HuH-7.5 (cell line): Measurements from ENCODE around the gene SMAD3.
A peak's percentile ranks its signal among the peaks of the same experiment; 100 is the strongest.

Experiments
- DNase-seq: peaks from one replicate; pipeline ENCODE4 v3.0.0; 2011; ENCODE audit warnings: low spot score

Gene SMAD3

DNA sequence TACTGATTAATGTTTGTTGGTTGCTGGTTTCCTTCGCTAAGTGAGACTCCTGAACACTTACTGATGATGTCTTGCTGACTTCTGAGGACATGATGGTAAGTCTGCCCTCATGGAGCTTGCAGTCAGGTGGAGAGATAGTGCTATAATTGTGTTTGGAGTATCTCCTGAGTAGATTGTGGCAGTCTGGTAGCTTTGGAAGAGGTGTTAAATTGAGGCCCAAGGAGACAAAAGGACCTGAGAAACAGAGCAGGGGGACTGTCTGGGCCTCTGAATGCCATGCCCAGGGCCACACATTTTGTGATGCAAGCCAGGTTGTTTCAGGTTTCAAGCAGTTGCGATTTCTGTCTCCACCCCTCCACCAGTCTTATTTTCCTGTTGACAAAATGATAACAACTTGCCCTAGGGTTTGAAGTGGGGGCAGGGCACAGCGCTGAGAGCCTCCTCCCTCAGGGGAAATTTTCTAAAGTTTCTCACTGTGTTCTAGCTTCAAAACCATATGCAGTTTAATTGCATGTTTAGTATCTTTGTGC is 16.7 kb downstream of the SMAD3 start:
- DNase-seq = peak; percentile 64

DNA sequence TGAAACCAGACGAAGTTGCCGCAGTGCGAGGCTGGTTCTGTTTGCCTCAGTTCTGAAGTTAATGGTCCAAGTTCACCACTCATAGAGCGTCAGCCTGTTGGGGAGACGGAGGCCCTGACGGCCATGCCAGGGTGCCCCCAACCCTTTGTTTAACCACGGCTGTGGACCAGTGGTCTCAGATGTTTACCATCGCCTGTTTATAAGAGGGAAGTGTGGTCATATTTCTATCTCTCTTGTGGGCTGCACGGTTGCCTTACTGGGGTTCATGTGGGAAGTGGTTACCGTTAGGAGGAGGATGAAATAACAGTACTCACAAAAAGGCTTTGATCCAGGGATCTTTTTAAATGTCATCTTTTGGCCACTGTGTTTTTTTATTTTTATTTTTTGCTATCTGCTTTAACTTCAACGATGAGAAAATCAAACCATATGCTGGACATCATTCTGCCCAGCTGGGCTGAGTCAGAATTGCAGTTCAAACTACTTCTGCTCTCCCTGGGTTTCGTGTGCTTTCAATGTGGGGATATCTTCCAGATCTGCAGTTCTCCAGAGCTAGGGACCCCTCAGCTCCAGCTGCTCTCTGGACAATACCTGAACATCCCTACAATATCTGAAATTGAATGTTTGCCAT is 17.8 kb downstream of the SMAD3 start:
- DNase-seq = no peak

DNA sequence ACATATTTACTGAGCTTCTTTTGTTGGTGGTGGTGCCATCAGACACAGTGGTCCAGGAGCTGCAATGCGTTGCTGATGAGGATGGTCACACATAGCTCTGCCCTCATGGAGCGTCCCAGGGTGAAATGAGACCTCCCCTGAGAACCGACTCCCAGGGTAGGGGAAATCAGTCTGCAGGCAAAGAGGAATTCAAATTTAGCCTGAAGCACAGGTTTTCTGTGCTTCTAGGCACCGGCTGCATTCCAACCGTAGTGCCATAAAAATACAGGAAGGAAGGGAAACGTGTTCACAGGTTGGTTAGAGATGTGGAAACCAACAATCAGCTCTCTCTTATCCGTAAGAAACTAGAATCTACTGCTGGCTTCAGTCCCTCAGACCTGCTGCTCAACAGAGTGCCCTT is 19.2 kb downstream of the SMAD3 start:
- no peak for DNase-seq

DNA sequence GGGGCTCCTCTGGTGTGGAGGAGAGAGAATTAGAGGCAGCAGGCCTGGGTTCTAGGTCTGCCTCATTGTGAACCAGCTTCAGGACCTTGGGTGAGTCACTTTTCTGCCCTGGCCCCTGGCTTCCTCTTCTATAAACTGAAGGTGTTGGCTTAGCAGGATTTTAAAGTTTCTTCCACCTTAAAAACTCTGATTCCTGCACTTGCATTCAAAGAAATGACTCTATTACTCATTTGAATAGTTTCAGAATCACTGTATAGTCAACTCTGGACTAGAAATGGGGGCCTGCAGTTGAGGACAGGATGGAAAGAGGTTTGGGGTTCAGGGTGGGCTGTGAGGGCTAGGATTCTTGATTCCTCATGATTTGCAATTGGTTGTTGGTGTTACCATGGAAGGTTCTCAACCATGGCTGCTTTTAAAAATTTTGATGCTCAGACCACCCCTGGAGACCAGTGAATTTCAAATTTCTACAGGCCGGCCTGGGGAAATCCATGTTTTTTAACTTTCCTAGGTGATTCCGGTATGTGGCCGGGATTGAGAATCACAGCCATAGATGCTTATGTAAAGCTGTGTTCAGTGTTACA is 19.9 kb downstream of the SMAD3 start:
- DNase-seq = no peak

DNA sequence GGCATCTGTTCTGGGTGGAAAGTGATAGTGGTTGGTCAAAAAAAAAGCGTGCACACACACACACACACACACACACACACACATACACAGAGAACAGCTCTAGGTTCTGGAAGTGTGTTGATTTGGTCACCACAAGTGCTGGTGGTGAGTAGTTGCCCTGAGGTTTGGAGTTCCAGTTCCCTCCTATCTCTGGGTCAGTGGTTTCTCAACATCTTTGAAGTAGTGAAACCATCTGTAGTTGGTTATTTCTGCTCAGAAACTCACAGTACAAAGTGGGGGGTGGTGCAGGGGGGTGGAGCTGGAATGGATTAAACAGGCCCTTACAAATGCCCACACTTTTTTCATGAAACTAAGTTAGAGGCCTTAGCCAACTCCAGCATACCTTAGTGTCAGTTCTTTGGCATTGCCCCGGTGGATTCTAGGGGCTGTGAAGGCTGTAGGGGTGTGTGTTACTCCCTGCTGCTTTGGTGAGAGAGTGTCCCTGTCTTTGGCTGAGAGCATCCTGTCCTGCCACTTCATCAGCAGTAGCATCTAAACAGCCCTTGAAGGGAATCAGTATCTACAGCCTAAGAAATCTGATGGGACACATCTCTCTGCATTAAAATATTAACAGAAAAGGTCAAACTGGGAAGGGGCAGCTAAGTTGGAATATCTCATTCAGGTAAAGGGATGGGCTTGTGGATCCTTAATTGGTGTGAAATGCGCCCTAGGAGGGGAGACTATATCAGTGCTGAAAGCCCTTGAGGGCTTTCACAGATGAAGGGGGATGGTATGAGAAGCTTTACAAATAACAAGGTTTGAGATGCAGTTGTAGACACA is 20.6 kb downstream of the SMAD3 start:
- DNase-seq = no peak

DNA sequence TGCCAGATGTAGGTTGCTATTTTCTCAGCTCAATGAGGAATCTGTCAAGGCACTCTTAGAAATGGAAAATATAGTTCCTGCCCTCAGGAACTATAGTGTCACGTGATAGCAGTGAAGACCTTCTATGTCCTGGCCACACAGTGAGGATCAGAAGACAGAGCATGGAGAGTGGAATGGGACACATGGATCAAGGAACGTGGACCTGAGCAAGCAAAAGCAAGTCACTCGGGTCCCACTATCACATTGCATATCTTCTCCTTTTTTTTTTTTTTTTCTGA is 21.2 kb downstream of the SMAD3 start:
- no peak for DNase-seq

DNA sequence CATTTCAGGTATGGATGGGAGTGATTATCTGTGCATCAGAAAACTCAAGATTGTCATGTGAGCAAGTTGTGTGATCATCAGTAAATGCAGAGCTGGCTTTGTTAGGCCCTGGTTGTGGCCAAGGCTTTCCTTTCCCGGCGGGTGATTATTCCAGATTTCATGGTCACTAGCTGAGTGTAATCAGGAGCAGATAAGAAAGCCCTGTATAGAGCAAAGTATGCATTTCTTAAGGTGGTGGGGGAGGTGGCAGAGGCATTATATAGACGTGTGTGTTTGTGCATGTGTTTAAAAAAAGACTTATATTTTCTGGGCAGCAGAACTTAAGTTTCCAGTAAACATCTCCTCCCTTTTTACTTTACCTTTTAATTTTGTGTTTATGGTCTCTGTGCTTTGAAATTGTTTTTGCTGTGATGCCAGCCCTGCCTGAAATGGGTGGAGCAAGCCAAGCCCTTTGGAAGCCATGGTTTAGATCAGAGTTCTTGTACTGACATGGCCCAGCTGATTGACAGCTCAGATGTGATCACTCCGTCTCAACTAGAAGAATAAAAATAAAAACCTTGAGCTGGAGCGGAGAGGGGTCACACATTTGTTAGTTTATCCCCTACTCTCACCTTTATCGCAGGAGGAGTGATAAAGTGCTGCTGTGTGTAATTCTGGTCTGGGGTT is 22.2 kb downstream of the SMAD3 start:
- no peak for DNase-seq

DNA sequence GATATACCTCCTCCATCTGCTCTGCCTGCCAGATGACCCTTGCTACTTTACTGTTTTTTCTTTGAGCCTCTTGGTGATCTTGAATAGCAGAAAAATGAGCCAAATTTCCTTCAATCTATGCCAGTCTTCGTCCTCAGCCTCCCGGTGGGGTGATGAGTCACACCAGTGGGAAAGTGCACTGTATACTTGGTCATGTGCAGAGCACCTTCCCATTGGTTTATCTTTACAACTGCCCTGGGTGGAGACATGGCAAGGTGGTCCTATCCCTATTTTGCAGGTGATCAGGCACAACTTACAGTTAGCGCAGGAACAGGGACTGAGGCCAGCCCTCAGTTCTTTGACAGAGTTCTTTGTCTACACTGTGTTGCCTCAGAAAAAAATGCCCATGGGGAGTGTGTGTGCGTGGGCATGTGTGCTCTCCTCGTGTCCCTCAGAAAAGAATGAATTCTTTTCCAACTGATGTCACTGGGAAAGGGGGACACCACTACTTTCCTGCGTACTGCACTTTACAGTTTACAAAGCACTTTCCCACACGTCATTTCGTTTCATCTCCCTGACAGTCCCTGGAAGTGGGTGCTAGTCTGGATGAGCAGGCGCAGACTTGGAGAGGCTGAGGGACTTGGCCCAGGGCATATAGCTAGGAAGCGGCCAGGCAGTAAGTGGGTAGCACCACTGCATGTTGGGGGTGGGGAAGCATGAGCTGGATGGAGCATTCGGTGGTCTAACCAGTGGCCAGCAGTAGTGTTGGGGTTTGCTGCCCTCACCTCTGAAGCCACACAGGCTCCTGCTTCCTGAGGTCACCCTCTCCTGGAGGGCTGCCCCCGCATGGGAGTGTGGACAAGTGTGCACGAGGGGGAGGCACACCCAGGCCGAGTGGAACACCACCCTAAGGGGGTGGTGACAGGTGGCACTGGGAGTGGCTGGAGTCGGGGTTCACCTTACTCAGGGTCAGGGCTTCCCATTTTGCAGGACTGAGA is 24.1 kb downstream of the SMAD3 start:
- DNase-seq = no peak

DNA sequence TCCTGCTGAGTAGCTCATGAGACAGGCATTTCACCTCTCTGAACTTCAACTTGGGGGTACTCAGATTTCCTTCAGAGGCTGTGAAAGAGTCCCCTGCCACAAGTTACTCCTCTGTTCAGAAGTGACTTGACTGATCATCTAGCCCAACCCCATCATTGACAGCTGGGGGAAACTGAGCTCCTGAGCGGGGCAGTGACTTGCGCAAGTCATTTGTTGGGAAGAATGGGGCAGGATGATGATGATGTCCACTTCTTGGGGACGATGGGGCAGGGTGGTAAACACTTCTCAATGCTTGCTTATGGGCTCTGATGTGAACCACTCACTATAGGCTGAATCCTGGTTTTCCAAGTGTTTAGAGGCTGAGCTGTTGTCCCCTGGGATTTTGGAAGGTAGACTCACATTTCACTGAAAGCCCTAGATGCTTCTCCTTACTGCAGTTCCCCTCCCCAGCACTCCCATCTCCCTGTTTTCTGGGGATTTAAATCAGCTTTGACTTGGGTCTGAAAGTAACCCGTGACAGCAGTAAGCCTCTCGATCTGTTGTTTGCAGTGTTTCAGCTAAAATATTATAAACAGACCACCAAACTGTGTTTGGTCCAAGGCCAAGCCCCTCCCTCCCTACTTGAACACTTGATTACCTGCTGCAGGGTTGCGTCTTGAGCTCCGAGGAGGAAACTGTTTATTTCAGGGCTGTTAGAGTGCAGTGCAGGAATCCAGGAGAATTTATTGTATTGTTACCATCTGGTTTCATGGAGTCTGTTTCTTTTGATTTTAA is 25.1 kb downstream of the SMAD3 start:
- DNase-seq = no peak

DNA sequence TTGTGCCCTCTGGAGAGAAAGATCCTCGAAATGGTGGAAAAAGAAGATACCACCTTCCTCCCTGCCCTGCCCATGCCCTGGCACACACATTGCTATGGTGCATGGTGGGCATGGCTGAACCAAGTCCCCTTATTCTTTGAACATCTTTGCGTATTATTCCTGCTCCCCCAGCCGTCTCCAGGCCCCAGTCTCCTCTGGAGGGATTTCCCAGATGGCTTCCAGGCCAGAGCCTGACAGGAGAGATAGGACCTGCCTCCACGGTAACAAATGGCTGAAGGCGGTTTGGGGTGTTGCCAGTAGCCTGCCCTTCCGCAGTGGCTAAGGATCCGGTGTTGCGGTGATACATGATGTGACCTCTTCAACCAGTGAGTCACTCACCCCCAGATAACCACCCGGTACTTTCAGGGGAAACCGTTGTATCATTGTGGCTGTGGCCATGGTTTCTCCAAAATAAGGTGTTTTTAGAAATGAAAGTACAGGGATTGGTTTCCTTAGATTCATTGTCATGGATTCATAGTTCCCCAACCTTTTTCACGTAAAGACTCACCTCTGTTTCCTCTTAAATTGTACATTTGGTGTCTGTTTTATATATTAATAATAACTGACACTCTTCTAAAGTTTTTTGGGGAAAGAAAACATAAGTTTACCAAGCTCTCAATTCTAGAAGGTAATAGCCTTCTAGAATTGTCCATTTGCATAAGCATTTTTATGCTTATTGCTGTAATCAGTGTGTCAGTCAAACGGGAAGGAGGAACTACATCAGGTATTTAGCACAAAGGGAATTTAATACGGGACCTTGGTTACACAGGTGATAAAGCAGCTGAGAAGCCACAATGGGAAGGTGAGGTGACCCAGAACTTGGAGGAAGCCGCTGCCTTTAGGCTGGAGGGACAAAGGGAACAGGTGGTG is 25.9 kb downstream of the SMAD3 start:
- no peak for DNase-seq

DNA sequence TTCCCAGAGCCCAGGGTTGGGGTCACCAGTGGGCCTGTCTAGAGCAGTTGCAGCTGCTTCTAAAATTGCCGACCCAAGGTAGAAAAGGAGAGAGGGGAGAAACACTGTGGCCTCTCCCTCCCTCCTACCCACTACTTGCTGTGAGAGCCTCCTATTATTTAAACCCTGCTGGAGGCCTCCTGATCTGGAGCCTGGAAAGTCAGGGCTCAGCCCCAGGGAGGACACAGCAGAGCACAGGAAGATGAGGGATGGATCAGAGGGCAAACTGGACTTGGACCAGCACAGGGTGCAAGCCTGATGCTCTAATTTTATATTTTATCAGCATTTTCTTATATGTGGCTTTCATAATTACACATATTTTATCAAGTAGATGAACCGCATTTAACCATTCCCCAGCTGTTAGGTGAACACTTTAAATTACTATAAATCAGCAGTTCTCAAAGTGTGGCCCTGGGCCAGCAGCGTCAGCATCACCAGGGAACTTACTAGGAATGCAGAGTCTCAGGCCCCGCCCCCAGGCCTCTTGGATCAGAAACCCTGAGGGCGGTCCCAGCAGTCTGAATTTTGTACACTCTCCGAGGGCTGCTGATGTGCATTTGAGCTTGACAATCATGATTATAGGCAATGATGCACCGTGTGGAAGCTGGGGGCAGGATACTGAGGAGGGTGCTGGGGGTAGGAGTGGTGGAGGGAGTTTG is 26.7 kb downstream of the SMAD3 start:
- DNase-seq = no peak

DNA sequence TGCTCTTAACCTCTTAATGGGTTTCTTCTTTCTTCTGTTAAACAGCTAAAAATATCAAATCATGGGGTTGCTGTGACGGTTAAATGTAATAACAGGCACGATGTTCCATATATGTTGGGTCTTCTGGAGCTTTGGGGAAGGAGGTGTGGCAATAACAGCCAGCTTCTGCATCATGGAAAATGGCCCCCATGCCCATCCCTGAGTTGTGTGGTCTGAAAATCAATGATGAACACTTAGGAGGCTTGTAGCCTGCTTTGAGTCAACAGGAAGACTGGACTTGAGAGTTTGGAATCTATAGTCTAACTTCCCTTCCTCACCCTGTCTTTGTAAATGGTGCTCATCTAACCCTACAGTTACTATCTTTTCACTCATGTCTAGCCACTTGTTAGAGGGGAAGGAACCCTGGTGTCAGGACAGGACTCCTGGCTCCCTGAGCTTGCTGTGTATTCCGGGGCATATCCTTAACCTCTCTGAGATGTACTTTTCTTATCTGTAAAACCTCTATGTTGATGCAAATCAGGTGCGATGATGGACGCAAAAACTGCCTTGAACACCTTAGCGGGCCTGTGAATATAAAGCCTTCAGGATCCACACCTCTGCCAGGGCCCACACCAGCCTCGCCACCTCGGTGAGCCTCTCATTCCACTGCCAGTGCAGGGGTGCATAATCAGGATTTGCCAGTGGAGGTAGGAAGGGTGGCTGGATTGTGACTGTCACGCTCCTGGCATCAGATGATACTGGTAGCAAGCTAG is 27.5 kb downstream of the SMAD3 start:
- DNase-seq = no peak

DNA sequence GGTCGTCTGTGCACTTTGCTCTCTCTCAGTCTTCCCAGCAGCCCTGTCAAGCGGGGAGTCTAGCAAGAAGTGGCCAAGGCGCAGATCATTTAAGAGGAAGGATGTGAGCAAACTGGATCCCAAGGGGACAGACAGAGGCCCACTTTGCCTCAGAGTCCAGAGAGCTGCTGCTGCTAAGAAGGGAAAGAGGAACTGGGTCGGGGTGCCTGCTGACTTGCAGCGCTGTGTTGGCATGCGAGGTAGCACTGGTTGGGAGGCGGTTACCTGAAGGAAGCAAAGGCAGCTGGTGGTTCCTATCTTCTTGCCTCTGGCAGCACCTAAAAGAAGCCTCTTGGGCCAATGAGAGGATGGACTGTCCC is 28.1 kb downstream of the SMAD3 start:
- DNase-seq = no peak

DNA sequence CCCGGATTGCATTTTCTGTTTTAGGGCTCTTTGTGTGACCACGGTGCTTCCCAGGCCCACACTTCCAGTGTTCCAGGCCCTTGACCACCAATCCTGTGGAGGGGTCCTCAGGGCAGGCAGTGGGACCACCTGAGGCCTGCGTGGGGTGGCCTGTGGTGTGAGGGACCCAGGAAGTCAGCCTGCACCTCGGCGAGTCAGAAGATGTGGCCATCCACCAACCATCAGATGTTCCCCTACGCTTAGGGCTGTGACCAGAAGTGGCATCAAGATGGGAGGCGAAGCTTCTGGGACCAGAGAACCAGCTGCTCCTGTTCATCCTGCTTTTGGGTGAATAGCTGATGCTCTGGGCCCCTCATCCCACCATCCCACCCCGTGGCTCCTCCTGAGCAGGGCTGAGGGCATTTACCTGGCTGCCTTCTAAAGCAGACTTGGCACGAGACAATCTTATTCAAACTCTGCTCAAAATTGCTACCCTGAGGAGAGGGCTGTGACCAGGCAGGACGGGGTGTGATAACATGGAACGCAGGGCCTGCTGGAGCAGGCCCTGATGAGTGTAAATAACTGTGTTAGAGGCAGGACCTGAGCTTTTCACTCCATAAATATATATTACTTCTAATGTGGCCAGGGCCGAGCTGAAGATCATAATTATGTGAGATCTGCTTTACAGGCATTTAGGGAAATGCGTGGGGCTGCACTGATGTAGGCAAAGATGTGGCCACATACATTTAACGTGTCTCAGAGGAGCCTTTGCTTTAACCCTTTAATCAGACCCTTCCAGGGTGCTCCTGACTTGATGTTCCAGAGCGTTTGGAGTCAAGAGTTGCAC is 28.8 kb downstream of the SMAD3 start:
- DNase-seq = no peak

DNA sequence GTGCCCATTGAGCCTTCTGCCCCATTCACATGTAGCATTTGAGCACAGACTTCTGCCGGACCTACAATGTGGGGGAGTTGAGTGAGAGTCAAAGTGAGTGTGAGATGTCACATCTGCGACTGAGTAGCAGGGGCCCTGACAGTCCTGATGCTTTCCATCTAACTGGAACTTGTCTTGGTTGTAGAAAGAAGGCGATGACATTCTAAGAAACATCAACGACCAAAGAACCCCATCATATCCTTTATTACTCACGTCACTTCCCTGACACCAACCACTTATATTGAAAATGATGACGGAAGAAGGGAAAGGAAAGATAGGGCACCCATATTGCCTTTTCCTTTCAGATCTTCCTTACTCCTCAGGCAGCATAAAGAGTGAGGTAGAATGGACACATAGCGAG is 30.5 kb downstream of the SMAD3 start:
- no peak for DNase-seq

DNA sequence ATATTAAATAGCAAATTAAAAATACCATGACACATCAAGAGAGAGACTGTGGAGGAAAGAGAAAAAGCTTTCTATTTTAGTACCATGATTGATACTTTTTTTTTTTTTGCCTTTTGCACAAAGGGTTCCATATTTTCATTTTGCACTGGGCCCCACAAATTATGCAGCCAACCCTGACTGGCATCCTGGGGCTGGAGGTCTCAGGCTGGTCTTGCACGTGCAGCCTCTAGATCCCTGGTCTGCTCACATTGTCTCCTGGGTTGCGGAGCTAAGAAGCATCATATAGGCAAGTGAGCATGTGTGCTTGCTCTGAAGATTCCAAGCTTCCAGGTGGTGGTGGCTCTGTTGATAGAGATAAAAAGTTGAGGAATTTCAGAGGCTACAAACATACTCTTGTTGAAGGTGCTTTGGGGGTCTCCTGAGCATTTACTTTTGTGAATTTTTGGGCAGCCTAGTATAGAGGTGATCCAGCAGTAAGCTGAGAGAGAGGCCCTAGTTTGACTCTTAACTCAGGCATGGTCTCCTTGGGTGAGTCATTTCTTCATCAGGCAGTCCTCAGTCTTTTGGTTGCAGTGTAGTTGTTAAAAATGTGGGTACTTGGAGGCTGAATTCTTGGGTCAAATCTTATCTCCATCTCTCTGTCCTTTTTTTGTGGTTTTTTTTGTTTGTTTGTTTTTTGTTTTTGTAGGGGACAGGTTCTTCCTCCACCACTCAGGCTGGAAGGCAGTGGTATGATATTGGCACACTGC is 31.3 kb downstream of the SMAD3 start:
- no peak for DNase-seq

DNA sequence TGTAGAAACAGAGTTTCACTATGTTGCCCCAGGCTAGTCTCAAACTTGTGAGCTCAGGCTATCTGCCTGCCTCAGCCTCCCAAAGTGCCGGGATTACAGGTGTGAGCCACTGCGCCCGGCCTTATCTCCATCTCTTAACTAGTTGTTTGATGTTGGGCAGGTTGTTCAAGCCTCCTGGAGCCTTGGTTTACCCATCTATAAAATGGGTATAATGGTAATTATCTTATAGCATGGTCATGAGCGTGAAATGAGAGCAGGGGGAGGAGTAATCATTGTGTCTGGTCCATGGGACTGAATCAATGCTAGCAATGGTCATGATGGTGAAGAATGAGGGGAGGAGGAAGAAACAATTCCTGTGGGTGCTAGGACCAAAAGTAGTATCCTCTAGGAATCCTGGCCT is 32.0 kb downstream of the SMAD3 start:
- no peak for DNase-seq
